ENCODE results near the gene ABCB8.

DNA sequence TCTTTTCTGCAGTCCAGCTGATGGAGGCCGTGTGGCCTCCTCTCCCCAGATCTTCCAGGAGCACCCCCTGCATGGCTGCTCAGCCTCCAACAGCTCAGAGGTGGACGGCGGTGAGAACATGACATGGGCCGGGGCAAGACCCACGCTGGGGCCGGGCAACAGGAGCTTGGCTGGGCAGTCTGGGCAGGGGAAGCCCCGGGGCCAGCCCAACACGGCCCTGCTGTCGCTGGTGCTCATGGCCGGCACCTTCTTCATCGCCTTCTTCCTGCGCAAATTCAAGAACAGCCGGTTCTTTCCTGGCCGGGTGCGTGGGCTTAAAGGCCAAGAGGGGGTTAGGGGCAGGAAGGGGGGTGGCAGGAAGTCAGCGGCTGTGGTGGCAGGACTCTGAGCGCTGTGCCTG, 45.7 kb downstream of the ABCB8 start:
- TF ChIP-seq, protein P1, sequence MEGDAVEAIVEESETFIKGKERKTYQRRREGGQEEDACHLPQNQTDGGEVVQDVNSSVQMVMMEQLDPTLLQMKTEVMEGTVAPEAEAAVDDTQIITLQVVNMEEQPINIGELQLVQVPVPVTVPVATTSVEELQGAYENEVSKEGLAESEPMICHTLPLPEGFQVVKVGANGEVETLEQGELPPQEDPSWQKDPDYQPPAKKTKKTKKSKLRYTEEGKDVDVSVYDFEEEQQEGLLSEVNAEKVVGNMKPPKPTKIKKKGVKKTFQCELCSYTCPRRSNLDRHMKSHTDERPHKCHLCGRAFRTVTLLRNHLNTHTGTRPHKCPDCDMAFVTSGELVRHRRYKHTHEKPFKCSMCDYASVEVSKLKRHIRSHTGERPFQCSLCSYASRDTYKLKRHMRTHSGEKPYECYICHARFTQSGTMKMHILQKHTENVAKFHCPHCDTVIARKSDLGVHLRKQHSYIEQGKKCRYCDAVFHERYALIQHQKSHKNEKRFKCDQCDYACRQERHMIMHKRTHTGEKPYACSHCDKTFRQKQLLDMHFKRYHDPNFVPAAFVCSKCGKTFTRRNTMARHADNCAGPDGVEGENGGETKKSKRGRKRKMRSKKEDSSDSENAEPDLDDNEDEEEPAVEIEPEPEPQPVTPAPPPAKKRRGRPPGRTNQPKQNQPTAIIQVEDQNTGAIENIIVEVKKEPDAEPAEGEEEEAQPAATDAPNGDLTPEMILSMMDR (IDR thresholded peaks at IDR 0.05), result no peak
- TF ChIP-seq EP300 (IDR thresholded peaks at IDR 0.05) (no peak), POLR2AphosphoS5 (IDR thresholded peaks at IDR 0.05) (no peak), POLR2A (IDR thresholded peaks at IDR 0.05) (no peak)

Measured in upper lobe of left lung (tissue), 4 donors.